ENCODE results near the gene SDK1. TPM values are rescaled to one million over a fixed set of nuclear protein-coding genes. Genes with fewer than 3 reads are reported as not detected.

SDK1 gene
- total RNA-seq, 1 donor from 2014 or later = 4.3 TPM

- no peak for TF ChIP-seq CTCF (IDR thresholded peaks at IDR 0.05; ENCODE audit: unreplicated experiment)
- Mint-ChIP-seq H3K9me3 (ENCODE audit: unreplicated experiment) (peaks cover 10% of the 10 kb centered on the region), H3K27me3 (ENCODE audit: unreplicated experiment) (peaks cover 7% of the 10 kb centered on the region), H3K27ac (ENCODE audit: unreplicated experiment) (no peak overlapping the region), H3K4me3 (ENCODE audit: unreplicated experiment) (no peak overlapping the region), H3K36me3 (ENCODE audit: low read depth, unreplicated experiment) (peaks cover 24% of the 10 kb centered on the region), H3K4me1 (ENCODE audit: unreplicated experiment) (no peaks in the 10 kb centered on the region)
- DNase-seq (ENCODE audit: low spot score) = no peak
These were observed 716.7 kb downstream of the SDK1 start for GRCh38 chr7:4017785-4018184.

DNA sequence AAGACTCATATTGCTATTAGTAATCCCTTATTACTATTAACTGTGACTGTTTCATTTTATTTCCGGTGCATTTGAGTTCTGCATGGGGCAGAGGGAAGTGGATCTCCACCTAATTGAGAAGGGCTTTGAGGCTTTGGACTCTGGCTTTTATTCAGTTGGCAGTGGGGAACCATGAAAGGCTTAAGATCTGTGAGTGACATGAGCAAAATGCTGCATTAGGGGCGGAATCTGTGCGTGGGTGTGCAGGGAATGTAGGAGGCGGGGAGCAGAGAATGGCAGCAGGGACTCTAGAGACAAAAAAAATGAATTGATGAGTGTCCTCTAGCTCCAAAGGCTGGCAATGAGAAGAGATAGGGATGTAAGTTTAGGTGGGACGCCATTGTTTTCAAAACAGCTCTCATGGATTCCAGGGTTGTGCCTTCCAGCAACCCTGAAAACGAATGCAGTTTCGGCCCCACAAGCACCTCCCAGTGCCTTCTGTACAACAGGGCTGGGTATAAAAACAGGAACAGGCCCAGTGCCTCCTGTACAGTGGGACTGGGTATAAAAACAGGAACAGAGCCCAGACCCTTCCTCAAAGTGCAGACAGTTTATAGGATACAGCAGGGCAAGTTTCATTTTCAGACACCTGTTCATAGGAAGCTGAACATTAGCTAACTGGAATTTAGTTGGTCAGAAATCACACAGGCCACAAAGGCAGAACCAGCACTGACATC is 717.7 kb downstream of the SDK1 start:
- no peak for TF ChIP-seq CTCF (IDR thresholded peaks at IDR 0.05; ENCODE audit: unreplicated experiment)
- Mint-ChIP-seq H3K9me3 (ENCODE audit: unreplicated experiment) (peaks cover 10% of the 10 kb centered on the region), H3K4me3 (ENCODE audit: unreplicated experiment) (no peak overlapping the region), H3K27me3 (ENCODE audit: unreplicated experiment) (peaks cover 7% of the 10 kb centered on the region), H3K4me1 (ENCODE audit: unreplicated experiment) (no peaks in the 10 kb centered on the region), H3K27ac (ENCODE audit: unreplicated experiment) (no peak overlapping the region), H3K36me3 (ENCODE audit: low read depth, unreplicated experiment) (peaks cover 24% of the 10 kb centered on the region)
- DNase-seq (ENCODE audit: low spot score) = no peak

- DNase-seq (ENCODE audit: low spot score) = no peak
- H3K27me3 Mint-ChIP-seq (ENCODE audit: unreplicated experiment) = peaks cover 7% of the 10 kb centered on the region
- H3K36me3 Mint-ChIP-seq (ENCODE audit: low read depth, unreplicated experiment) = peaks cover 24% of the 10 kb centered on the region
- no peak overlapping the region for H3K4me3 Mint-ChIP-seq (ENCODE audit: unreplicated experiment)
- peaks cover 7% of the 10 kb centered on the region for H3K4me1 Mint-ChIP-seq (ENCODE audit: unreplicated experiment)
- no peak for TF ChIP-seq CTCF (IDR thresholded peaks at IDR 0.05; ENCODE audit: unreplicated experiment)
- H3K27ac Mint-ChIP-seq (ENCODE audit: unreplicated experiment) = no peak overlapping the region
- H3K9me3 Mint-ChIP-seq (ENCODE audit: unreplicated experiment) = peaks cover 10% of the 10 kb centered on the region
These were observed 719.0 kb downstream of the SDK1 start for GRCh38 chr7:4020086-4020485.

DNA sequence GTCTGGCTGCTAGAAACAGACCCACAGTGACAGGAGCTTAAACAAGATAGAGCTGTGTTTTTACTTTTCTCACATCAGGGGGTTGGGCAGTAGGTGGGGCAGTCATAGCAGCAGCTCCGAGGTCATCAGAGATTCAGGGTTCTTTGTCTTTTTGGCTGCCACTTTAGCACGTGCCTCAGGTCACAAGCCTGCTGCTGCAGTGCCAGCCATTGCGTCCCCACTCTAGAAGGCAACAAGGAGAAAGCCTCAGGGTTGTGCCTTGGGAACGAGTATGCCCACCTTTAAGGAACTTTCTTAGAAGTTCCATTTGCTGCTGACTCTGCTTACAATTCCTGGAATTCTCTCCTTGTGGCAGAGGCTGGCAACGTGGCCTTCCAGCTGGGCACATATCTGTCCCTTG is 720.4 kb downstream of the SDK1 start:
- Mint-ChIP-seq H3K9me3 (ENCODE audit: unreplicated experiment) (peaks cover 10% of the 10 kb centered on the region), H3K27ac (ENCODE audit: unreplicated experiment) (no peak overlapping the region), H3K27me3 (ENCODE audit: unreplicated experiment) (peaks cover 7% of the 10 kb centered on the region), H3K36me3 (ENCODE audit: low read depth, unreplicated experiment) (peaks cover 24% of the 10 kb centered on the region), H3K4me1 (ENCODE audit: unreplicated experiment) (peaks cover 7% of the 10 kb centered on the region), H3K4me3 (ENCODE audit: unreplicated experiment) (no peak overlapping the region)
- no peak for TF ChIP-seq CTCF (IDR thresholded peaks at IDR 0.05; ENCODE audit: unreplicated experiment)
- no peak for DNase-seq (ENCODE audit: low spot score)

DNA sequence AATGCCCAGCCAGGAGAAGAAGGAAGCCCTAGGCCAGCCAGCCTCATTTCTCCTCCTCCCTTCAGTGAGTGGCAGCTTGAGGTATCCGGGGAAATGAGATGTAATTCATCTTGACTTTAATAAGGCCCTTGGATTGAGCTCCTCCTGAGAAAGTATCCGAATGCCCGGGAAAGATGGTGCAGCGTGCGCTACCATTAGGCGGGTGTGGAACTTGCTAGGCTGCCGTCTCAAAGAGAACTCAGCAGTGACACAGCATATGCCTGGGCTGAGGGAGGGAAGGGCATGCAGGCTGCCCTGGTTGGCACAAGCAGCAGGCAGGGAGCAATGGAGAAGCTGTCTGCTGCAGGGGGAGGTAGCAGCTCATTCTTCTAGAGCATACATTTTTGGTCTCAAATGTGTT is 721.2 kb downstream of the SDK1 start:
- peaks cover 10% of the 10 kb centered on the region for H3K9me3 Mint-ChIP-seq (ENCODE audit: unreplicated experiment)
- no peak for TF ChIP-seq CTCF (IDR thresholded peaks at IDR 0.05; ENCODE audit: unreplicated experiment)
- no peak overlapping the region for H3K4me3 Mint-ChIP-seq (ENCODE audit: unreplicated experiment)
- H3K27me3 Mint-ChIP-seq (ENCODE audit: unreplicated experiment) = peaks cover 7% of the 10 kb centered on the region
- no peak for DNase-seq (ENCODE audit: low spot score)
- H3K27ac Mint-ChIP-seq (ENCODE audit: unreplicated experiment) = no peak overlapping the region
- H3K36me3 Mint-ChIP-seq (ENCODE audit: low read depth, unreplicated experiment) = peaks cover 16% of the 10 kb centered on the region
- peaks cover 7% of the 10 kb centered on the region for H3K4me1 Mint-ChIP-seq (ENCODE audit: unreplicated experiment)

All from endothelial cell (in vitro differentiated cells).